Fibroblast of skin of scalp (primary cell): Measurements from ENCODE around the gene DGKB.

Source experiments
- DNase-seq: peaks from one replicate; pipeline ENCODE4 v3.0.0-alpha.2; 2013

The DGKB gene

GRCh38 chr7:14199336-14199735, 703.2 kb downstream of the DGKB start:
- DNase-seq = no peak

DNA sequence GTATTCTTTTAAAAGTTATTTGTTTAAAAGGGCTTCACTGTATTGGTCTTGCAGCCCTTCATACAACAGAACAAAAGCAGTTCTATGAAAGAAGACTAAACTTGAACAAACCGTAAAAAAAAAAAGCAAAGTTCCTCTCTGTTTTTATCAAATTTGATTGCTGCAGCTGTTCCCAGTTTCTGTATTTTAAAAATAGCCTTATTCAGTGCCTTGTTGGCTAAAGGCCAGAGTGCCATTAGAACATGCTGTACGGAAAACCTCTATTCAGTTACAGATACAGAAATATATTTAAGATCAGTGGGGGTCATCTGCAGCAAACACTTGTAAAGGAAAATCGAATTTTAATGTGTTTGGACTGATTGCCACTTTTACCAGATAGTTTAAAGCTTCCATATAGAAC, 705.3 kb downstream of the DGKB start:
- no peak for DNase-seq

GRCh38 chr7:14196555-14196954, 706.0 kb downstream of the DGKB start:
- peak; percentile 9 for DNase-seq

- DNase-seq = no peak
Observed at GRCh38 chr7:14195871-14196270, 706.7 kb downstream of the DGKB start.

DNA sequence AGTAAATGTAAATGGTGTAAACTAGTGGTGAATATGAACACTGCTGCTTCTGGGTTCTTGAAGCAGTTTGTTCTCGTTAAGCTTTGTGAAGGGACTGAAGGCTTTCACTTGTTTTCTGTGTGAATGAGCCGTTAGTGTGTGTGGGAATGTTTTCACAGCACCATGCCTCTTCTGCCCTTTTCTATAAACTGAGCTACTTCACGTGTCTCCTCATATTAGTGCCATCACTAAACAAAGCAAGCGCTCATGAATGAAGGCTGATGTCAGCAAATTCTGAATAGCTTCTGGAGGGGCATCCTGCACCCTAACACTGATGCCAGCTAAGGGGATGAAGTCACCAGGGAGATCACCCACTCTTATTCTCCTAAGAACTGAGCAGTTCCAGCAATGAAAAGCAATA, 707.5 kb downstream of the DGKB start:
- no peak for DNase-seq

DNA sequence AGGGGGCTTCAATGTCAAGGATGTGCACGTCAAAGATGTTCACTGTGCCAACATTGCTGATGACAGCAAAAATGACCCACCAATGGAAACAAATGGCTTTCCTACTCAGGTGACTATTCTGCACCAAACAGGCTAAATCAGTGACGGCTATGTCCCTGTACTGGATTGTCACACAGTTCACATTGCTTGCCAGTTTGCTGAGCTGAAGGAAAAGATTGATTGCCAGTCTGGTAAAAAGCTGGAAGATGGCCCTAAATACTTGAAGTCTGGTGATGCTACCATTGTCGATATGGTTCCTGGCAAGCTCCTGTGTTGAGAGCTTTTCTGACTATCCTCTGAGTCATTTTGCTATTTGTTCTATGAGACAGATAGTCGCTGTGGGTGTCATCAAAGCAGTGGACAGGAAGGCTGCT, 710.9 kb downstream of the DGKB start:
- DNase-seq = no peak

- DNase-seq = no peak
Observed at GRCh38 chr7:14184292-14184864, 718.2 kb downstream of the DGKB start.

DNA sequence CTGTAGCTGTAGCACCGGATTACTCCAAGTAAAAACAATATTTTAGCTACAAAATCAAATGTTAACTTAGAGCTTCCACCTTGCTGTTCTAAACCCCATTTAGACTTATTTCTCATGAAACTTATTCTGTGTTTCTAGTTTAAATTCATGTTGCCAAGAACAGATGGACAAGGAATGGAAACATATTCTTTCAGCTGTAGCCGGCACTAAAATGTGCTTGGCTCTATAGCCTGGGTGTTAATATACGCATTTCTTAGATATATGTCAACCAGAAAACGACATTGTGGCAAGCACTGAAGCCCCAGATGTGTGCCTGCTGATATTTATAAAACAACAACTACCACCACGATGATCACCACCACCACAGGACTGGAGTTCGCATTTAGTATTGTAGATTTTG, 722.8 kb downstream of the DGKB start:
- DNase-seq = no peak

DNA sequence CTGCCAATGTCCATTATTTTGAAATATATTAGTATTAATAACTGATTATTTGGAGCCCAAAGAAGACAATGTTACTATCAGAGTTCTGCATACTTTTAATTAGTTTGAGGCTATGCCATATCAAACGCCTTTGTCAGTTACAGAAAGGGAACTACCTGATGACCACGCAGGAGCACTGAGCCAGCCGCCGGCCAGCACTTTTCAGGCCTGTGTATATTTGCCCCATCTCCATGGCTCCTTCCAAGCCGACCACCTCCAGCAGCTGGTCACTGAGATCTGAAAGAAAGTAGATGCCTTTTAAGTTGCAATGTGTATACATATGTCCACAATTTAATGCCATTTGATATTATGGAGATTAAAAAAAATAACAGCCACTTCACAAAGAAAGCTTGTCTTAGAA, 724.7 kb downstream of the DGKB start:
- no peak for DNase-seq

GRCh38 chr7:14170872-14171271, 731.7 kb downstream of the DGKB start:
- no peak for DNase-seq

DNA sequence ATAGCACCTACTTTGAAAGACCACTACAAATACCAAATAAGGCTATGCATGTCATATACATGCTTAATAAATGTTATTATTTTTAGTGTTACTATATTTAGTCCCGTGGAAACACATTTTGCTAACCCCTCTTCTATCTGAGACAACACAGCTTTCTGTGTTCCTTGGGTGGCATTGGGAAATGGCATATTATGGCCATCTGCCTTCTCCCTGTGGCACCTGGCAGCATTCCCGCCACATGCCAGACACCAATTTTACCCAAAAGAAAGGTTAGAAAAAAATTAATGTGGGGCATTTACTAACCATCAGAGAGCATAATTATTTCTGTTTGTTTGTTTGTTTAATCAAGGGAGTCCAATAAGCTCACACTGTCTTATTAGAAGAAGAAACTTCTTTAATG, 744.4 kb downstream of the DGKB start:
- no peak for DNase-seq

- no peak for DNase-seq
Observed at GRCh38 chr7:14156436-14156835, 746.1 kb downstream of the DGKB start.

GRCh38 chr7:14148974-14149373, 753.6 kb downstream of the DGKB start:
- no peak for DNase-seq

GRCh38 chr7:14147532-14147931, 755.0 kb downstream of the DGKB start:
- no peak for DNase-seq

GRCh38 chr7:14144538-14144937, 758.0 kb downstream of the DGKB start:
- DNase-seq = no peak

DNA sequence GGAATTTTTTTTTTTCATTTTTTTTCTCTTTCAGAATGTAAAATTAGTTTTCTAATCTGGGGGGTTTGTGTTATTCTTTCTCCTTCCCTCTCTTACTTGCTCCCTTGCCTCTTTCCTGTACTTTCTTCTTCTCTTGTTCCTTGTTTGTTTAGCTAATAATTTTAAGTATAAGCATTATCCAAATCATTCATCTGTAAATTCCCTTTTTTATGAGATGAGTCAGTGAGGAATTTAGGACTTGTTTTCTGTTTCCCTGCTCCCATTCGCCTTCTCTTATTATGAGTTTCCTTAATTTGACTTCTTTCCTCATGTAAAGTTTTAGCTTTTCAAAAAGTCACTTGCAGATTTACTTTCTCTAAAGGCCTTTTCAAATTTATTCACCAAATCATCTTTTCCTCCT, 758.4 kb downstream of the DGKB start:
- DNase-seq = no peak

DNA sequence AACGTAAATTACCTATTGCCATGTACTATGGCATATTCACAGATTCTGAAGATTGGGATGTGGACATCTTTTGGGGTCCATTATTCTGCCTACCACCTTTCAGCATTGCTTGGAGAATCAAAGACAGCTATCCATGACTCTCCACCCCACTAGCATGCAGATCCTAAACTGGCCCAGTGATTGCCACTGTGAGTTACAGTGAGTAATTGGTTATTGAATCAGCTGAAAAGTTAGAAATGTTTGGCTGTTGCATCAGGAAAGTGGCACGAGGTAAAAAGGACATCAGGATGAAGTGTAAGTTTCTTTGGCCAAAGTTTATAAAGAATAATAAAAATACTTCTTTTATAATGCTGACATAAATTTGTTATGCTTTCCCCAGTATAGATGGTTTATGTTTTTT, 764.9 kb downstream of the DGKB start:
- DNase-seq = no peak

- no peak for DNase-seq
Observed at GRCh38 chr7:14133752-14134151, 768.8 kb downstream of the DGKB start.

DNA sequence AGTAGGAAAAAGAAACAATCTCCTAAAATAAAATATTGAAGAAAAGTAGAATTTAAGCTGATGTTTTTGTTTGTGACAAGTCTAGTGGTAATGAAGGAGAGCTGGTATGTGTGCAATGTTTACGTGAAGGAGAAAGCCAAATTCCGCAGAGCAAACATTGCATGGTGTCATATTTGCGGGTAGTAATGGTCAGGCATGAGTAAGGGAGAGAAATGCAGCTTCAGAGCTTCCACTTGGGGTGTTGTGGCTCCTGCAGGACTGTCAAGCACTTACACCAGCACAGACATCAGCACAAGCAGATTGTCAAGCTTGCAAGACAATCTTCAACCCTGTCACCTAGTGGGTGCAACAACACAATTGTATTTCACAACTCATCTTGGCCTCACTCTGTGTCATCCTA, 776.6 kb downstream of the DGKB start:
- peak; percentile 4 for DNase-seq

GRCh38 chr7:14124716-14125115, 777.8 kb downstream of the DGKB start:
- no peak for DNase-seq

GRCh38 chr7:14123923-14124322, 778.6 kb downstream of the DGKB start:
- DNase-seq = no peak

- no peak for DNase-seq
Observed at GRCh38 chr7:14115701-14116100, 786.9 kb downstream of the DGKB start.

GRCh38 chr7:14104861-14105260, 797.7 kb downstream of the DGKB start:
- no peak for DNase-seq

DNA sequence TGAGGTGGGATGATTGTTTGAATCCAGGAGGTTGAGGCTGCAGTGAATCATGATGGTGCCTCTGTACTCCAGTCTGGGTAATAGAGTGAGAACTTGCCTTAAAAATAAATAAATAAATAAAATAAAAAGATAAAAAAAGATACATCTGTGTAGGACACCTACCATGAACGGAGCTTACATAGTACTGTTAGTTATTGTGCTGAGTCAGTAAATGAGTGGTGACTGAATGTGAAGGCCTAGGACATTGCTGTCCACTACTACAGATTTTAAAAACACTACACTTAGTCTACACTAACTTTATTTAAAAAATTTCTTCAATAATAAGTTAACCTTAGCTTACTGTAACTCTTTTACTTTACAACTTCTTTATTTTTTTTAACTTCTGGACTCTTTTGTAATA, 806.4 kb downstream of the DGKB start:
- DNase-seq = no peak

- DNase-seq = no peak
Observed at GRCh38 chr7:14095233-14095950, 807.2 kb downstream of the DGKB start.
